CD14-positive monocyte (primary cell): ENCODE results near the gene GNG2. TPM values are rescaled to one million over a fixed set of nuclear protein-coding genes. Genes with fewer than 3 reads are reported as not detected.

Experiments
- DNase-seq, 3 donors: peaks; one replicate each; pipeline ENCODE4 v3.0.0-alpha.2; 2011 to 2022
- H2AFZ ChIP-seq: 2 replicates; pipeline ENCODE4 v1.6.0; 2012; ENCODE audit warnings: mild to moderate bottlenecking, low read depth, low read length, inconsistent platforms; ENCODE audit not compliant: insufficient read depth, poor library complexity, severe bottlenecking
- H3K27ac ChIP-seq, 2 donors: 1 replicate in 1 of 2; 2 replicates in 1 of 2; pipeline ENCODE4 v1.5.1; 2012 to 2013; ENCODE audit warnings: low read length in 2 of 2, control low read depth in 1 of 2, inconsistent platforms in 1 of 2, low read depth in 1 of 2, mild to moderate bottlenecking in 1 of 2
- H3K27me3 ChIP-seq, 2 donors: one replicate each; pipeline versions ENCODE4 v1.6.0 to v1.6.1; 2011 to 2013; ENCODE audit warnings: low read length in 2 of 2; ENCODE audit not compliant: control insufficient read depth in 2 of 2, insufficient read depth in 2 of 2
- H3K36me3 ChIP-seq, 2 donors: replicated peaks in 1 of 2; 1 replicate in 1 of 2; 2 replicates in 1 of 2; pipeline versions ENCODE4 v1.5.1 to v1.6.1; 2012 to 2013; ENCODE audit warnings: low read length in 2 of 2, control low read depth in 1 of 2, inconsistent platforms in 1 of 2, mild to moderate bottlenecking in 1 of 2; ENCODE audit not compliant: insufficient read depth in 2 of 2, control insufficient read depth in 1 of 2
- H3K4me1 ChIP-seq, 2 donors: 1 replicate in 1 of 2; 2 replicates in 1 of 2; pipeline versions ENCODE4 v1.5.1 to v1.6.1; 2012 to 2013; ENCODE audit warnings: low read length in 2 of 2, control low read depth in 1 of 2, inconsistent platforms in 1 of 2, mild to moderate bottlenecking in 1 of 2, moderate library complexity in 1 of 2; ENCODE audit not compliant: insufficient read depth in 2 of 2, control insufficient read depth in 1 of 2
- H3K4me2 ChIP-seq: replicated peaks from 2 replicates; pipeline ENCODE3; 2012; ENCODE audit warnings: low read length, moderate library complexity, mild to moderate bottlenecking; ENCODE audit not compliant: poor library complexity, severe bottlenecking; ENCODE audit errors: extremely low read depth
- H3K4me3 ChIP-seq, 3 experiments: fragments of 200-600 bp in 1 of 3; sonication (generic) in 1 of 3; replicated peaks in 1 of 3; 1 replicate in 2 of 3; 2 replicates in 1 of 3; pipeline ENCODE4 v1.5.1; 2011 to 2013; ENCODE audit warnings: low read length in 3 of 3, mild to moderate bottlenecking in 3 of 3, control low read depth in 2 of 3, low read depth in 2 of 3, inconsistent platforms in 1 of 3, moderate library complexity in 1 of 3
- H3K79me2 ChIP-seq: 2 replicates; pipeline ENCODE4 v1.6.0; 2012; ENCODE audit warnings: mild to moderate bottlenecking, control low read depth, inconsistent platforms, low read length, moderate library complexity; ENCODE audit not compliant: insufficient read depth
- H3K9ac ChIP-seq: 2 replicates; pipeline ENCODE4 v1.6.0; 2017; ENCODE audit warnings: low read length, mild to moderate bottlenecking; ENCODE audit not compliant: insufficient read depth, poor library complexity, severe bottlenecking
- H3K9me3 ChIP-seq, 2 donors: replicated peaks in 1 of 2; 1 replicate in 1 of 2; 2 replicates in 1 of 2; pipeline versions ENCODE4 v1.5.1 to v1.6.1; 2012 to 2013; ENCODE audit warnings: low read length in 2 of 2, control low read depth in 1 of 2; ENCODE audit not compliant: control insufficient read depth in 1 of 2, insufficient read depth in 1 of 2
- H4K20me1 ChIP-seq: 2 replicates; pipeline ENCODE4 v1.6.0; 2012; ENCODE audit warnings: mild to moderate bottlenecking, low read length, control low read depth, moderate library complexity; ENCODE audit not compliant: insufficient read depth
- H3K27ac Mint-ChIP-seq, 7 donors: one replicate each; pipeline ENCODE4 v1.8.0; 2020; ENCODE audit warnings: mild to moderate bottlenecking in 7 of 7, mixed read lengths in 7 of 7, moderate library complexity in 6 of 7, inconsistent platforms in 2 of 7
- H3K27me3 Mint-ChIP-seq, 3 donors: one replicate each; pipeline ENCODE4 v1.8.0; 2021 to 2022; ENCODE audit warnings: low read depth in 3 of 3, mild to moderate bottlenecking in 3 of 3, mixed read lengths in 3 of 3, moderate library complexity in 3 of 3, inconsistent platforms in 1 of 3
- H3K36me3 Mint-ChIP-seq, 2 donors: one replicate each; pipeline ENCODE4 v1.8.0; 2020; ENCODE audit warnings: mixed read lengths in 2 of 2, inconsistent platforms in 1 of 2, mild to moderate bottlenecking in 1 of 2
- H3K4me1 Mint-ChIP-seq: one replicate; pipeline ENCODE4 v1.8.0; 2020; ENCODE audit warnings: mild to moderate bottlenecking, mixed read lengths
- H3K4me3 Mint-ChIP-seq, 2 donors: one replicate each; pipeline ENCODE4 v1.8.0; 2020; ENCODE audit warnings: mild to moderate bottlenecking in 2 of 2, mixed read lengths in 2 of 2, moderate library complexity in 1 of 2
- H3K9me3 Mint-ChIP-seq, 7 donors: one replicate each; pipeline ENCODE4 v1.8.0; 2020 to 2022; ENCODE audit warnings: mixed read lengths in 7 of 7, mild to moderate bottlenecking in 6 of 7, moderate library complexity in 6 of 7, inconsistent platforms in 2 of 7
- CTCF ChIP-seq: fragments of 200-600 bp; IDR thresholded peaks from one replicate; pipeline ENCODE4 v1.8.0; 2022; ENCODE audit warnings: antibody characterized with exemption, mild to moderate bottlenecking
- WGBS: methylation state at CpG from one replicate; pipeline ENCODE4 v1.1.5; 2013; ENCODE audit warnings: missing lambda C conversion rate; ENCODE audit not compliant: insufficient coverage; 5-methylcytosine and 5-hydroxymethylcytosine counted together
- intact Hi-C, 2 donors: fragments of 100-400 bp; cut with micrococcal nuclease; formaldehyde crosslinking; loops; one replicate each; pipeline versions ENCODE4 v1.15.0 to v1.15.1; 2023
- polyA plus RNA-seq, 3 donors: library from polyadenylated mRNA; depleted of rRNA in 1 of 3; unstranded in 2 of 3; stranded (reverse) in 1 of 3; fragments of 300-500 nt in 2 of 3; fragments of >200 nt in 1 of 3; fragmentation: Illumina TruSeq in 2 of 3; gene quantifications; 1 replicate in 2 of 3; 2 replicates in 1 of 3; pipeline ENCODE4 v1.2.3, GENCODE V29; 2012 to 2021

GNG2 gene
- polyA plus RNA-seq, 3 donors, result 42.7 to 151 (median 146) TPM

GRCh38 chr14:51929910-51930682 lies 69.7 kb downstream of the GNG2 start:
- peak overlapping the region in 2 of 7 donors; percentile 2 to 40 for H3K27ac Mint-ChIP-seq
- no peak for DNase-seq
- H3K9me3 Mint-ChIP-seq, result peaks cover 0 to 8% (median 0%) of the 10 kb centered on the region in 7 donors
- intact Hi-C loops, result no loop called here
- peaks cover 0 to 2% (median 1%) of the 10 kb centered on the region in 3 donors for H3K27me3 Mint-ChIP-seq
- Histone ChIP-seq H3K4me3 (no peak overlapping the region), H3K4me2 (no peak overlapping the region), H3K27ac (no peak overlapping the region), H3K9me3 (no peaks in the 10 kb centered on the region), H2AFZ (no peak overlapping the region), H4K20me1 (peaks cover 85% of the 10 kb centered on the region), H3K79me2 (peaks cover 7% of the 10 kb centered on the region), H3K36me3 (peaks cover 0 to 16% of the 10 kb centered on the region in 2 donors), H3K4me1 (peaks cover 8 to 11% of the 10 kb centered on the region in 2 donors), H3K9ac (no peak overlapping the region), H3K27me3 (no peaks in the 10 kb centered on the region)
- no peak for TF ChIP-seq CTCF
- WGBS, result 94% methylated on average over 5 of the region's 8 CpGs
- peaks cover 24% of the 10 kb centered on the region for H3K4me1 Mint-ChIP-seq
- H3K4me3 Mint-ChIP-seq, result no peak overlapping the region
- peaks cover 36 to 47% of the 10 kb centered on the region in 2 donors for H3K36me3 Mint-ChIP-seq

GRCh38 chr14:51931308-51931707 lies 70.9 kb downstream of the GNG2 start:
- Mint-ChIP-seq H3K27me3 (peaks cover 0 to 3% (median 1%) of the 10 kb centered on the region in 3 donors), H3K4me1 (peaks cover 24% of the 10 kb centered on the region), H3K9me3 (peaks cover 0 to 8% (median 0%) of the 10 kb centered on the region in 7 donors), H3K27ac (peak overlapping the region in 5 of 7 donors; percentile 0 to 52 (median 40)), H3K4me3 (no peak overlapping the region), H3K36me3 (peaks cover 34 to 43% of the 10 kb centered on the region in 2 donors)
- DNase-seq, result no peak
- Histone ChIP-seq H3K9me3 (no peaks in the 10 kb centered on the region), H3K9ac (no peak overlapping the region), H3K27me3 (no peaks in the 10 kb centered on the region), H3K79me2 (peaks cover 17% of the 10 kb centered on the region), H3K4me2 (no peak overlapping the region), H3K36me3 (peaks cover 0 to 16% of the 10 kb centered on the region in 2 donors), H3K27ac (no peak overlapping the region), H2AFZ (no peak overlapping the region), H3K4me1 (peaks cover 8 to 11% of the 10 kb centered on the region in 2 donors), H4K20me1 (peaks cover 87% of the 10 kb centered on the region), H3K4me3 (no peak overlapping the region)
- intact Hi-C loops, result no loop called here
- WGBS, result 100% methylated on average over 2 of the region's 2 CpGs
- TF ChIP-seq CTCF, result no peak
